Ovary (tissue), 10 donors: Measurements from ENCODE around the gene CHCHD3. TPM values are rescaled to one million over a fixed set of nuclear protein-coding genes. Genes with fewer than 3 reads are reported as not detected.
A peak's percentile ranks its signal among the peaks of the same experiment; 100 is the strongest.

Experiments used
- DNase-seq, 5 donors: peaks; one replicate each; pipeline ENCODE4 v3.0.0-alpha.2; 2019 to 2020
- H3K27ac ChIP-seq, 2 donors: fragments of 200-600 bp; one replicate each; pipeline versions ENCODE4 v1.5.1 to v1.8.0; 2019 to 2022
- H3K27me3 ChIP-seq: fragments of 200-600 bp; one replicate; pipeline ENCODE4 v1.8.0; 2022
- H3K36me3 ChIP-seq: fragments of 200-600 bp; sonication (generic); one replicate; pipeline ENCODE4 v1.5.1; 2019
- H3K4me1 ChIP-seq: one replicate; pipeline ENCODE4 v1.8.1; 2013; ENCODE audit warnings: mild to moderate bottlenecking, moderate library complexity; ENCODE audit not compliant: insufficient read depth
- H3K4me3 ChIP-seq: fragments of 200-600 bp; sonication (generic); one replicate; pipeline ENCODE4 v1.5.1; 2017
- H3K9me3 ChIP-seq, 2 donors: fragments of 200-600 bp in 1 of 2; sonication (generic) in 1 of 2; one replicate each; pipeline versions ENCODE4 v1.5.1 to v1.8.1; 2013 to 2019; ENCODE audit warnings: mild to moderate bottlenecking in 1 of 2, moderate library complexity in 1 of 2
- CTCF ChIP-seq, 3 donors: fragments of 450-650 bp in 2 of 3; fragments of 200-600 bp in 1 of 3; IDR thresholded peaks; one replicate each; pipeline versions ENCODE4 v1.5.1 to v1.8.0; 2016 to 2022; ENCODE audit warnings: antibody characterized with exemption in 3 of 3, mild to moderate bottlenecking in 1 of 3
- EP300 ChIP-seq: sonication (generic); formaldehyde crosslinking; IDR thresholded peaks from one replicate; pipeline ENCODE4 v1.6.1; 2017; ENCODE audit warnings: antibody characterized with exemption
- POLR2A ChIP-seq: fragments of 450-650 bp; IDR thresholded peaks from one replicate; pipeline ENCODE4 v1.6.1; 2017; ENCODE audit warnings: antibody characterized with exemption, mild to moderate bottlenecking, moderate library complexity
- WGBS, 3 donors: extraction: QIAGEN DNeasy Blood & Tissue Kit in 1 of 3; methylation state at CpG; one replicate each; pipeline versions ENCODE4 v1.1.5 to v1.1.7; 2013 to 2017; 5-methylcytosine and 5-hydroxymethylcytosine counted together
- intact Hi-C, 4 donors: fragments of 100-400 bp; cut with DNase I; formaldehyde crosslinking; loops; one replicate each; pipeline versions ENCODE4 v1.11.0 to v1.15.1; 2022 to 2023
- long read RNA-seq, 3 donors: library from polyadenylated mRNA in 2 of 3; unstranded in 2 of 3; transcript quantifications; one replicate each; pipeline ENCODE4 v2.0.0 and lab custom pipeline, GENCODE V29; 2021 to 2026
- polyA plus RNA-seq, 2 donors: library from polyadenylated mRNA; stranded (reverse); fragments of 200-250 nt in 1 of 2; fragments of 350-450 nt in 1 of 2; fragmentation: Illumina TruSeq in 1 of 2; extraction: RNeasy Lipid Tissue Mini Kit (QIAGEN cat#74804) in 1 of 2; gene quantifications; one replicate each; pipeline ENCODE4 v1.2.3, GENCODE V29; 2013 to 2014
- total RNA-seq, 7 donors: library from RNA; depleted of rRNA in 2 of 7; stranded (reverse); fragments of >200 nt in 2 of 7; fragmentation: NEBNext Ultra II Directional in 3 of 7; extraction: Animal tissue kit (Norgen Biotek cat#: 25700) in 3 of 7; gene quantifications; one replicate each; pipeline versions ENCODE4 v1.1.0 to v1.2.4, GENCODE V29; 2016 to 2023
- donor health status: DM: no; HTN: no; CAD: no; lungs with moderate emphysema.
- donor health status: DM: no; HTN: no; CAD: no.
- donor health status: Bipolar disorder and iron deficiency.
- donor health status: DM: yes; HTN: yes; CAD: no.
- donor health status: DM: no; HTN: no; CAD: no.
- donor health status: DM: yes; HTN: yes; CAD: no.

The CHCHD3 gene
- total RNA-seq (10 to 100 TPM; 31.4 to 45.2 (median 36.7) TPM), polyA plus RNA-seq (10 to 100 TPM; 31.8 to 59.1 TPM)
- long read RNA-seq, donor 1, transcript CHCHD3-201 (8 exons, 1,598 nt), result major isoform, 281 of 303 reads
- long read RNA-seq, donor 1, partial matches to known transcripts, result 4 of 303 reads
- long read RNA-seq, donor 1, other reads (novel, unspliced or antisense), result 17 of 303 reads
- long read RNA-seq, donor 2, transcript CHCHD3-201 (8 exons, 1,598 nt), result major isoform, 34 of 47 reads
- long read RNA-seq, donor 2, partial matches to known transcripts, result 13 of 47 reads
- long read RNA-seq, donor 2, other reads (novel, unspliced or antisense), result 0 of 47 reads
- long read RNA-seq, donor 3, transcript CHCHD3-201 (8 exons, 1,598 nt), result major isoform, 81 of 87 reads
- long read RNA-seq, donor 3, partial matches to known transcripts, result 1 of 87 reads
- long read RNA-seq, donor 3, other reads (novel, unspliced or antisense), result 5 of 87 reads

DNA sequence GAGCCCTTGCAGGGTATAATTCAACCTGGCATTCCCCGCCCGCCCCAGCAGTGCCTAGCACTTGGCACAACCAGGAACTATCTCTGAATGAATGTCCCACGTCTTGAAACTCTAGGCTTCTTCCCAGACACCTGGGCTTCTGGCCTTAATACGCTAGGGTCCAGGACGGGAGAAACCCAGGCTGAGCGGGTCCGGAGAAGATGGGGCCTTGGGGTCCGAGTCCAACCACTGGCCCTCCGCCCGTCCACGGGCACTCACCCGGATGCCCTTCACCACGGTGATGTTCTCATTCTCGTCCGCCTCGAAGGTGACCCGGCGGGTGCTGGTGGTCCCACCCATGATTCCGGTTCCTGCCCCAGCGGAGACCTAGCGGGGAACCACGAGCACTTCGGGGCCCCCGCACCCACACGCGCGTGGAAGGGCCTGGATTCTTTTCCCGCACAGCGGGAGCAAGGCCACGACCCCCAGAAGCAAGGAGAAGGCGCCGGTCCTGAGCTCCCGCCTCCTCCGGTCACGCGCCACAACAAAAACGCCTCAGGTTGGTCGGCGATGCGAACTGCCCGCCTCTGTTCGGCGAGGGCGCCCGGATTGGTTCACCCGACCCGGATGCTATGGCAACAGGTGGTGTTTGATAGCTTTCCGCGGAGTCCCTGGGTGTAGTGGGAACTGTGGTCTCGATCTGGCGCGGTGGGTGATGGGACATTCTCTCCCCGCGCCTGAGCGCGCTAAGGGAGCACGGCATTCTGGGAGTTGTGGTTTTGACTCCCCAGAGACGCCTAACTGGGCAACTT is at the start of gene CHCHD3:
Gene CHCHD3 (minus strand): TSS at position 492 of the 791 bp plus-strand sequence. CDS start 153 bp downstream, at position 339.
- intact Hi-C loops, result no loop called here
- Histone ChIP-seq H3K27me3 (no peaks in the 10 kb centered on the region), H3K4me3 (peak within 1 kb of the TSS; percentile 57), H3K4me1 (peaks cover 4% of the 10 kb centered on the region), H3K9me3 (no peaks in the 10 kb centered on the region), H3K36me3 (no peaks in the 10 kb centered on the region), H3K27ac (peak within 1 kb of the TSS; percentile 3 to 64)
- 0 to 1% (median 1%) methylated on average over 52 to 58 of the region's 58 CpGs for WGBS, 3 donors
- DNase-seq, result peak; percentile 95 to 97 (median 96)
- no peak for TF ChIP-seq CTCF (IDR thresholded peaks at IDR 0.05)
- peak; percentile 26 for TF ChIP-seq POLR2A

GRCh38 chr7:133130166-133130565 is 48.3 kb upstream of the CHCHD3 start:
- no peak for DNase-seq
- Histone ChIP-seq H3K9me3 (no peaks in the 10 kb centered on the region), H3K27me3 (no peaks in the 10 kb centered on the region), H3K36me3 (no peaks in the 10 kb centered on the region), H3K4me1 (no peaks in the 10 kb centered on the region), H3K4me3 (no peak overlapping the region), H3K27ac (no peak overlapping the region)
- no peak for TF ChIP-seq EP300
- TF ChIP-seq POLR2A, result no peak
- no peak for TF ChIP-seq CTCF (IDR thresholded peaks at IDR 0.05)
- intact Hi-C loops, result no loop called here
- 94 to 95% (median 95%) methylated on average over 8 of the region's 8 CpGs for WGBS, 3 donors

DNA sequence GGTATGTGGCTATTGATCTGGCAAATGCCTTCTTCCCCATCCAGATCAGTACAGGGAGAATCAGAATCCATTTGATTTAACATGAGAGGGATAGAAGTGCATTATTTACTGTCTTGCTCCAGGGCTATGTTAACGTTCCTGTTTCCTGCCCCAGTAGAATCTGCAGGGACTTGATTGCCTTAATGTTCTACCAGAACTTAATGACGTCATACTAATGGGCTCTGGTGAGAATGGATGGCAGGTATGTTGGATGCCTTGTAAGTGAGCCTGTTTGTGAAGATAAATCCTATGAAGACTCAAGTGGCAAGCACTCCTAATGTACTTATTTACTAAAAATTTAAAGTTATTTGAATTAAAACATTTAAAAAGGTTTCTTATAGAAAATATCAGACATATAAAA is 44.5 kb upstream of the CHCHD3 start:
- Histone ChIP-seq H3K27me3 (no peaks in the 10 kb centered on the region), H3K27ac (no peak overlapping the region), H3K4me1 (no peaks in the 10 kb centered on the region), H3K36me3 (no peaks in the 10 kb centered on the region), H3K9me3 (no peaks in the 10 kb centered on the region), H3K4me3 (no peak overlapping the region)
- intact Hi-C loops, result no loop called here
- no peak for DNase-seq
- 26 to 60% (median 50%) methylated on average over 2 of the region's 2 CpGs for whole genome bisulfite sequencing, 3 donors
- TF ChIP-seq EP300 (no peak), POLR2A (no peak), CTCF (IDR thresholded peaks at IDR 0.05) (no peak)

- Histone ChIP-seq H3K27ac (no peak overlapping the region), H3K27me3 (no peaks in the 10 kb centered on the region), H3K9me3 (no peaks in the 10 kb centered on the region), H3K36me3 (no peaks in the 10 kb centered on the region), H3K4me1 (no peaks in the 10 kb centered on the region), H3K4me3 (no peak overlapping the region)
- DNase-seq, result no peak
- TF ChIP-seq CTCF (IDR thresholded peaks at IDR 0.05) (no peak), EP300 (no peak)
- intact Hi-C loops, result no loop called here
- WGBS, 3 donors, result 0 to 14% (median 0%) methylated on average over 1 of the region's 1 CpG
Measured at GRCh38 chr7:133124974-133125373, 43.1 kb upstream of the CHCHD3 start.
